Stimulated activated naive B cell treated with anti-CD40 and anti-IgM and Interleukin-4, amounts not matched to agents 10 μg/mL and 1 μg/mL and 100 μg/mL, for 72 hours (primary cell): ENCODE data around the gene RNFT2.

Experiments used
- ATAC-seq, 2 donors: fragments of 150-1000 bp; cut with Tn5 transposase; replicated peaks; 2 replicates each; pipeline ENCODE4 v1.10.0; 2021; ENCODE audit warnings: moderate library complexity in 1 of 2
- DNase-seq: peaks from one replicate; pipeline ENCODE4 v3.0.0; 2021
- H3K27ac Mint-ChIP-seq: one replicate; pipeline ENCODE4 v1.8.0; 2022; ENCODE audit warnings: mild to moderate bottlenecking, mixed read lengths
- H3K27me3 Mint-ChIP-seq, 2 donors: one replicate each; pipeline ENCODE4 v1.8.0; 2022; ENCODE audit warnings: mixed read lengths in 2 of 2
- H3K36me3 Mint-ChIP-seq, 2 donors: one replicate each; pipeline ENCODE4 v1.8.0; 2022; ENCODE audit warnings: mixed read lengths in 2 of 2, mild to moderate bottlenecking in 1 of 2
- H3K4me1 Mint-ChIP-seq, 2 donors: one replicate each; pipeline ENCODE4 v1.8.0; 2022; ENCODE audit warnings: mixed read lengths in 2 of 2, mild to moderate bottlenecking in 1 of 2
- H3K4me3 Mint-ChIP-seq, 2 donors: one replicate each; pipeline ENCODE4 v1.8.0; 2022; ENCODE audit warnings: mild to moderate bottlenecking in 2 of 2, mixed read lengths in 2 of 2, moderate library complexity in 1 of 2
- H3K9me3 Mint-ChIP-seq, 2 donors: one replicate each; pipeline ENCODE4 v1.8.0; 2022; ENCODE audit warnings: mixed read lengths in 2 of 2, mild to moderate bottlenecking in 1 of 2

RNFT2 gene, protein sequence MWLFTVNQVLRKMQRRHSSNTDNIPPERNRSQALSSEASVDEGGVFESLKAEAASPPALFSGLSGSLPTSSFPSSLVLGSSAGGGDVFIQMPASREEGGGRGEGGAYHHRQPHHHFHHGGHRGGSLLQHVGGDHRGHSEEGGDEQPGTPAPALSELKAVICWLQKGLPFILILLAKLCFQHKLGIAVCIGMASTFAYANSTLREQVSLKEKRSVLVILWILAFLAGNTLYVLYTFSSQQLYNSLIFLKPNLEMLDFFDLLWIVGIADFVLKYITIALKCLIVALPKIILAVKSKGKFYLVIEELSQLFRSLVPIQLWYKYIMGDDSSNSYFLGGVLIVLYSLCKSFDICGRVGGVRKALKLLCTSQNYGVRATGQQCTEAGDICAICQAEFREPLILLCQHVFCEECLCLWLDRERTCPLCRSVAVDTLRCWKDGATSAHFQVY

GRCh38 chr12:116737774-116738657 is at the start of gene RNFT2, which contains the start of gene SPRING1:
Gene RNFT2, plus strand, starts transcription at chr12:116738315. Its CDS starts 2,183 bp downstream, at chr12:116740498.
Gene SPRING1, minus strand, starts transcription at chr12:116738069. Its CDS starts 169 bp downstream, at chr12:116737900.
- peak; percentile 95 to 96 for ATAC-seq
- H3K36me3 Mint-ChIP-seq: peaks cover 15 to 16% of the 10 kb centered on the region in 2 donors

GRCh38 chr12:116689521-116689920 is 48.6 kb upstream of the RNFT2 start:
- ATAC-seq: peak; percentile 26 to 40
- peaks cover 17 to 51% of the 10 kb centered on the region in 2 donors for H3K4me1 Mint-ChIP-seq
- H3K4me3 Mint-ChIP-seq: no peak overlapping the region
- peaks cover 22 to 23% of the 10 kb centered on the region in 2 donors for H3K27me3 Mint-ChIP-seq
- DNase-seq: no peak
- H3K27ac Mint-ChIP-seq: no peak overlapping the region
- peaks cover 2 to 6% of the 10 kb centered on the region in 2 donors for H3K9me3 Mint-ChIP-seq
- peaks cover 4 to 6% of the 10 kb centered on the region in 2 donors for H3K36me3 Mint-ChIP-seq

More at GRCh38 chr12:116737774-116738657, at the start of gene RNFT2, which contains the start of gene SPRING1:
- Mint-ChIP-seq H3K4me3 (peak within 1 kb of the TSS; percentile 91 to 99), H3K27me3 (no peaks in the 10 kb centered on the region), H3K4me1 (peaks cover 17 to 41% of the 10 kb centered on the region in 2 donors), H3K27ac (peak within 1 kb of the TSS; percentile 97), H3K9me3 (no peaks in the 10 kb centered on the region)
- peak; percentile 99 for DNase-seq

GRCh38 chr12:116689979-116690744 is 48.0 kb upstream of the RNFT2 start:
- Mint-ChIP-seq H3K27ac (no peak overlapping the region), H3K4me1 (peaks cover 24 to 58% of the 10 kb centered on the region in 2 donors), H3K36me3 (peaks cover 4 to 6% of the 10 kb centered on the region in 2 donors), H3K27me3 (peaks cover 29% of the 10 kb centered on the region in 2 donors), H3K9me3 (peaks cover 2 to 6% of the 10 kb centered on the region in 2 donors), H3K4me3 (no peak overlapping the region)
- no peak for ATAC-seq
- no peak for DNase-seq

GRCh38 chr12:116691205-116691604 is 46.9 kb upstream of the RNFT2 start:
- Mint-ChIP-seq H3K27me3 (peaks cover 34 to 37% of the 10 kb centered on the region in 2 donors), H3K27ac (no peak overlapping the region), H3K4me1 (peaks cover 27 to 68% of the 10 kb centered on the region in 2 donors), H3K36me3 (peaks cover 4 to 6% of the 10 kb centered on the region in 2 donors), H3K9me3 (peaks cover 2 to 6% of the 10 kb centered on the region in 2 donors), H3K4me3 (no peak overlapping the region)
- DNase-seq (no peak), ATAC-seq (no peak)

DNA sequence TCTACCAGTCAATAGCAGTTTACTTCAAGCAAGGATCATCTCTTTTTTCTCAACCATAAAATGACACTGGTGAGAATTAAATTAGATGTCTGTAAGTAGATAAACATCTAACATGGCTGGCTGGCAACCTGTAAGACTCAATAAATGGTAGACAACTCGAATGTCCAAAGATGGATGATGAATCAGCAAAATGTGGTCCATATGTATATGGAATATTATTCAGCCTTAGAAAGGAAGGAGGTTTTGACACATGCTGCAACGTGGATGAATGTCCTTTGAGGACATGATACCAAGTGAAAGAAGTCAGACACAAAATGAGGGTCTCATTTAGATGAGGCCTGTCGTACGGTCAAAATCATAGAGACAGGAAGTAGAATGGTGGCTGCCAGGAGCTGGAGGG is 46.5 kb upstream of the RNFT2 start:
- Mint-ChIP-seq H3K9me3 (peaks cover 2 to 6% of the 10 kb centered on the region in 2 donors), H3K4me3 (no peak overlapping the region), H3K36me3 (peaks cover 4 to 6% of the 10 kb centered on the region in 2 donors), H3K27me3 (peaks cover 38 to 42% of the 10 kb centered on the region in 2 donors), H3K4me1 (peaks cover 32 to 72% of the 10 kb centered on the region in 2 donors), H3K27ac (no peak overlapping the region)
- DNase-seq: no peak
- ATAC-seq: no peak

DNA sequence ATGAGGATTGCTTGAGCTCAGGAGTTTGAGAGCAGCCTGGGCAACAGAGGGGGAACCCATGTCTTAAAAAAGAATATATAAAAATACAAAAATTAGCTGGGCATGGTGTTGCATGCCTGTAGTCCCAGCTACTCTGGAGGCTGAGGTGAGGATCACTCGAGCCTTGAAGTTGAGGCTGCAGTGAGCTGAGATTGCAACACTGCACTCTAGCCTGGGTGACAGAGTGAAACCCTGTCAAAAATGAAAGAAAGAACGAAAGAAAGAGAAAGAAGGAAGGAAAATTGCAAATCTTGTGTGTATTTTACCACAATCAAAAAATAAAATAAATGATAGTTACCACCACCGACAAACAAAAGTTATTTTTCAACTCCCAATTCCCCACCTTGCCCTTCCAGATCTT is 45.5 kb upstream of the RNFT2 start:
- no peaks in the 10 kb centered on the region for H3K9me3 Mint-ChIP-seq
- H3K27me3 Mint-ChIP-seq: peaks cover 41 to 45% of the 10 kb centered on the region in 2 donors
- ATAC-seq: no peak

GRCh38 chr12:116693286-116694227 is 44.6 kb upstream of the RNFT2 start:
- Mint-ChIP-seq H3K9me3 (no peaks in the 10 kb centered on the region), H3K36me3 (no peaks in the 10 kb centered on the region), H3K4me3 (peak overlapping the region; percentile 69 to 76), H3K27ac (no peak overlapping the region), H3K4me1 (peaks cover 33 to 62% of the 10 kb centered on the region in 2 donors), H3K27me3 (peaks cover 43 to 45% of the 10 kb centered on the region in 2 donors)
- DNase-seq (no peak), ATAC-seq (no peak)

More for the DNA sequence above, 45.5 kb upstream of the RNFT2 start:
- Mint-ChIP-seq H3K27ac (no peak overlapping the region), H3K4me3 (peak overlapping the region in 1 of 2 donors; percentile 8), H3K36me3 (no peaks in the 10 kb centered on the region), H3K4me1 (peaks cover 33 to 69% of the 10 kb centered on the region in 2 donors)
- DNase-seq: no peak

DNA sequence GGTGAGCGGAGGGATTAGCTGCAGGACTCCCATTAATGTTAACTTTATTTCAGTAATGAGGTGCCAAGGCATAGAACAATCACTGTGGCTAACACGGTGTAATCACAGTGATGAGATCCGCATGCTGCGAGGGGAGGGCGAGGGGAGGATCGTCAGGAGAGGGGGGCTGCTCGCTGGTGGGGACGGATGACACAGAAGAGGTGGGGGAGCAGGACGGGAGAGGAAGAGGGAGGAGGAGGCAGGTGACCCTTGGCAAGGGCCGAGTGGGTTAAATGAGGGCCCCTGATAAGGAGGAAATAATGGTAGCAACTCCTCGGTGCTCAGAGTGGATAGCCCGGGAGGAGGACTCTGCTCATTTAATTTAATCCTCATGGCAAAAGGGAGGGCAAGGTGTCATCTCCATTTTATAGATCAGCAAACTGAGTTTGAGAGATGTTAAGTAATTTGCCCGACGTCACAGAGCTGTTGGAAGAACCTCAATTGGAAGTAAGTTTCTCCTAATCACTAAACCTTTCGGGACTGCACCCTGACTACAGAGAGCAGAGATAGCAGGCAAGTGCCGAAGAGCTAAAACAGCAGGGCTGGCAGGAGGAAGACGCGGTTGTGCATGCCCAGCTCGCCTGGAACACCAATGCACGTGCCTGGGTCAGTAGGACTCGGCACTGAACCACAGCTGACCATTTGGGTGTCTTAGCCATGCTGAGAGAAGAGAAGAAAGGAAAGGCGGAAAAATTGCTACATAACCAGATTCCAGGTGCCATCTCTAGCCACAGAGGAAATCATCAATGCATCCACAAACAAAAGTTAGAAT is 43.3 kb upstream of the RNFT2 start:
- H3K27ac Mint-ChIP-seq: no peak overlapping the region
- H3K4me1 Mint-ChIP-seq: peaks cover 31 to 54% of the 10 kb centered on the region in 2 donors
- peaks cover 43 to 45% of the 10 kb centered on the region in 2 donors for H3K27me3 Mint-ChIP-seq
- no peaks in the 10 kb centered on the region for H3K36me3 Mint-ChIP-seq
- peak overlapping the region; percentile 64 to 69 for H3K4me3 Mint-ChIP-seq
- no peaks in the 10 kb centered on the region for H3K9me3 Mint-ChIP-seq
- DNase-seq (no peak), ATAC-seq (peak in 1 of 2 donors; percentile 41)

GRCh38 chr12:116695464-116695725 is 42.7 kb upstream of the RNFT2 start:
- Mint-ChIP-seq H3K27me3 (peaks cover 43 to 45% of the 10 kb centered on the region in 2 donors), H3K4me1 (peaks cover 28 to 49% of the 10 kb centered on the region in 2 donors)
- no peak for ATAC-seq

GRCh38 chr12:116697305-116697704 is 40.8 kb upstream of the RNFT2 start:
- Mint-ChIP-seq H3K9me3 (no peaks in the 10 kb centered on the region), H3K4me3 (no peak overlapping the region), H3K36me3 (no peaks in the 10 kb centered on the region), H3K27ac (no peak overlapping the region), H3K27me3 (peaks cover 37 to 39% of the 10 kb centered on the region in 2 donors), H3K4me1 (peaks cover 26 to 45% of the 10 kb centered on the region in 2 donors)
- DNase-seq (no peak), ATAC-seq (peak; percentile 57 to 61)

More at GRCh38 chr12:116695464-116695725, 42.7 kb upstream of the RNFT2 start:
- H3K27ac Mint-ChIP-seq: no peak overlapping the region
- H3K9me3 Mint-ChIP-seq: no peaks in the 10 kb centered on the region
- H3K4me3 Mint-ChIP-seq: peak overlapping the region in 1 of 2 donors; percentile 64
- no peaks in the 10 kb centered on the region for H3K36me3 Mint-ChIP-seq
- DNase-seq: no peak

DNA sequence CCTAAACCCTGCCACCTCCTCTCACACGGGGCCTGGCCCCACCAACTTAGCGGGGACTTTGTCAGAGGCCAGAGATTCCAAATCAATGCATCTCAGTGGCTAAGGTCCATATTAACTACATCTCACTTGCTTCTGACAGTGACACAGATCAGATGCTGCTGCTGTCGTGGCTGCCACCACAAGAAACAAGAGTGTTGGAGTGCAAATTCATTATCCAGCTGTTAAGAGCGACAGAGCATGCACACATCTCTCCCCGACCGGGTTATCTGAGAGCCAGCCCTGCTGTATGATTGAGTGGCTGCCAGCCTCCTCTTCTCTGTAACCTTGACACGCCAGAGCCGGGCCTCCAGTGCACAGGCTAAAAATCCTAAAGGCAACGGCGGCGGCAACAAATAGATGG is 40.4 kb upstream of the RNFT2 start:
- peaks cover 36% of the 10 kb centered on the region in 2 donors for H3K27me3 Mint-ChIP-seq
- H3K4me3 Mint-ChIP-seq: no peak overlapping the region
- no peaks in the 10 kb centered on the region for H3K36me3 Mint-ChIP-seq
- H3K9me3 Mint-ChIP-seq: no peaks in the 10 kb centered on the region
- no peak overlapping the region for H3K27ac Mint-ChIP-seq
- no peak for ATAC-seq
- DNase-seq: no peak
- peaks cover 24 to 41% of the 10 kb centered on the region in 2 donors for H3K4me1 Mint-ChIP-seq

DNA sequence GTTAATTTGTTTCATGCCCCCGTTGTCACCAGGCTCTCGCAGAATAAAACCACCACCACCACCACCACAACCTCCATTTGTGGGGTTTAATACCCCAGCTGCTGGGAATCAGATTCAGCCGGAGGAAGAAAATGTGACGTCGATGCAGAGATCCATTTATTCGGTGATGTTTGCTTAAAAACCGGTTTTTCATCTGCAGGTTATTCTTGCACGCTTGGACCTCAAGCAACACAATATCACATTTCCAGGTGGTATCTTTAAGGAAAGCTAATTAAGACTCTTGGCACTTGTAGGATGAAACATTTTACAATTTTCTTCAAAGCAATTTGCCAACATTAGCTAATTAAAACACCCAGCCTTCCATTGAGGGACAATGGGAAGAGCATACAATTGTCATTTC is 40.0 kb upstream of the RNFT2 start:
- peaks cover 23 to 38% of the 10 kb centered on the region in 2 donors for H3K4me1 Mint-ChIP-seq
- H3K4me3 Mint-ChIP-seq: no peak overlapping the region
- H3K27ac Mint-ChIP-seq: no peak overlapping the region
- no peaks in the 10 kb centered on the region for H3K36me3 Mint-ChIP-seq
- H3K9me3 Mint-ChIP-seq: no peaks in the 10 kb centered on the region
- ATAC-seq (no peak), DNase-seq (no peak)
- peaks cover 35 to 37% of the 10 kb centered on the region in 2 donors for H3K27me3 Mint-ChIP-seq
